ENCODE data around the gene RTP4. TPM values are rescaled to one million over a fixed set of nuclear protein-coding genes. Genes with fewer than 3 reads are reported as not detected.

Gene RTP4
- total and polyA plus RNA-seq, 2 experiments from 2014 or later = 1.8 to 1.9 TPM

- DNase-seq (ENCODE audit: low spot score) = no peak
- H3K4me1 ChIP-seq (ENCODE audit: insufficient read depth) = peaks cover 7% of the 10 kb centered on the region
- 86% methylated on average over 1 of the region's 1 CpG for WGBS (ENCODE audit: low lambda C conversion rate, missing lambda C conversion rate)
Observed at GRCh38 chr3:187340578-187340977, 27.6 kb upstream of the RTP4 start.

GRCh38 chr3:187342255-187342654 is 25.9 kb upstream of the RTP4 start:
- DNase-seq (ENCODE audit: low spot score) = no peak
- Histone ChIP-seq H3K9me3 (ENCODE audit: low read depth) (no peaks in the 10 kb centered on the region), H4K20me1 (ENCODE audit: insufficient read depth, poor library complexity, severe bottlenecking) (no peaks in the 10 kb centered on the region), H3K4me2 (no peak overlapping the region), H3K36me3 (replicated peaks; ENCODE audit: insufficient read depth, low read depth) (no peaks in the 10 kb centered on the region), H3K79me2 (no peaks in the 10 kb centered on the region), H2AFZ (no peak overlapping the region), H3K27me3 (no peaks in the 10 kb centered on the region), H3K4me1 (ENCODE audit: insufficient read depth) (peaks cover 7% of the 10 kb centered on the region), H3K9me2 (replicated peaks; ENCODE audit: insufficient read depth) (no peaks in the 10 kb centered on the region), H3K4me3 (no peak overlapping the region), H3K27ac (no peak overlapping the region)
- 88% methylated on average over 4 of the region's 4 CpGs for WGBS (ENCODE audit: low lambda C conversion rate, missing lambda C conversion rate)
- TF ChIP-seq EZH2phosphoT487 (IDR thresholded peaks at IDR 0.05; ENCODE audit: low read depth, severe bottlenecking, unreplicated experiment) = no peak
- no peak for TF ChIP-seq EZH2 (IDR thresholded peaks at IDR 0.05; ENCODE audit: borderline replicate concordance)
- TF ChIP-seq, protein P1, sequence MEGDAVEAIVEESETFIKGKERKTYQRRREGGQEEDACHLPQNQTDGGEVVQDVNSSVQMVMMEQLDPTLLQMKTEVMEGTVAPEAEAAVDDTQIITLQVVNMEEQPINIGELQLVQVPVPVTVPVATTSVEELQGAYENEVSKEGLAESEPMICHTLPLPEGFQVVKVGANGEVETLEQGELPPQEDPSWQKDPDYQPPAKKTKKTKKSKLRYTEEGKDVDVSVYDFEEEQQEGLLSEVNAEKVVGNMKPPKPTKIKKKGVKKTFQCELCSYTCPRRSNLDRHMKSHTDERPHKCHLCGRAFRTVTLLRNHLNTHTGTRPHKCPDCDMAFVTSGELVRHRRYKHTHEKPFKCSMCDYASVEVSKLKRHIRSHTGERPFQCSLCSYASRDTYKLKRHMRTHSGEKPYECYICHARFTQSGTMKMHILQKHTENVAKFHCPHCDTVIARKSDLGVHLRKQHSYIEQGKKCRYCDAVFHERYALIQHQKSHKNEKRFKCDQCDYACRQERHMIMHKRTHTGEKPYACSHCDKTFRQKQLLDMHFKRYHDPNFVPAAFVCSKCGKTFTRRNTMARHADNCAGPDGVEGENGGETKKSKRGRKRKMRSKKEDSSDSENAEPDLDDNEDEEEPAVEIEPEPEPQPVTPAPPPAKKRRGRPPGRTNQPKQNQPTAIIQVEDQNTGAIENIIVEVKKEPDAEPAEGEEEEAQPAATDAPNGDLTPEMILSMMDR (IDR thresholded peaks at IDR 0.05; ENCODE audit: poor library complexity) = no peak

More at GRCh38 chr3:187340578-187340977, 27.6 kb upstream of the RTP4 start:
- no peaks in the 10 kb centered on the region for H3K79me2 ChIP-seq
- no peaks in the 10 kb centered on the region for H3K9me3 ChIP-seq (ENCODE audit: low read depth)
- H3K9me2 ChIP-seq (replicated peaks; ENCODE audit: insufficient read depth) = no peaks in the 10 kb centered on the region
- no peak overlapping the region for H3K4me3 ChIP-seq
- no peak overlapping the region for H3K27ac ChIP-seq
- H3K27me3 ChIP-seq = no peaks in the 10 kb centered on the region
- TF ChIP-seq, protein P1 (IDR thresholded peaks at IDR 0.05; ENCODE audit: poor library complexity) = no peak
- TF ChIP-seq EZH2 (IDR thresholded peaks at IDR 0.05; ENCODE audit: borderline replicate concordance) = no peak
- no peak for TF ChIP-seq EZH2phosphoT487 (IDR thresholded peaks at IDR 0.05; ENCODE audit: low read depth, severe bottlenecking, unreplicated experiment)
- no peaks in the 10 kb centered on the region for H3K36me3 ChIP-seq (replicated peaks; ENCODE audit: insufficient read depth, low read depth)
- H2AFZ ChIP-seq = no peak overlapping the region
- H3K4me2 ChIP-seq = no peak overlapping the region
- H4K20me1 ChIP-seq (ENCODE audit: insufficient read depth, poor library complexity, severe bottlenecking) = no peaks in the 10 kb centered on the region

- Histone ChIP-seq H3K4me1 (ENCODE audit: insufficient read depth) (peaks cover 7% of the 10 kb centered on the region), H3K36me3 (replicated peaks; ENCODE audit: insufficient read depth, low read depth) (no peaks in the 10 kb centered on the region), H3K9me3 (ENCODE audit: low read depth) (no peaks in the 10 kb centered on the region), H3K9me2 (replicated peaks; ENCODE audit: insufficient read depth) (no peaks in the 10 kb centered on the region), H4K20me1 (ENCODE audit: insufficient read depth, poor library complexity, severe bottlenecking) (no peaks in the 10 kb centered on the region), H3K79me2 (no peaks in the 10 kb centered on the region), H3K4me3 (no peak overlapping the region), H3K4me2 (no peak overlapping the region), H3K27ac (no peak overlapping the region), H3K27me3 (no peaks in the 10 kb centered on the region), H2AFZ (no peak overlapping the region)
- DNase-seq (ENCODE audit: low spot score) = no peak
- 38% methylated on average over 1 of the region's 1 CpG for WGBS (ENCODE audit: low lambda C conversion rate, missing lambda C conversion rate)
- TF ChIP-seq EZH2 (IDR thresholded peaks at IDR 0.05; ENCODE audit: borderline replicate concordance) = no peak
- TF ChIP-seq, protein P1 (IDR thresholded peaks at IDR 0.05; ENCODE audit: poor library complexity) = no peak
- no peak for TF ChIP-seq EZH2phosphoT487 (IDR thresholded peaks at IDR 0.05; ENCODE audit: low read depth, severe bottlenecking, unreplicated experiment)
Observed at GRCh38 chr3:187343670-187344069, 24.5 kb upstream of the RTP4 start.
